GM13976 (cell line): ENCODE results near the gene AVL9.
A peak's percentile ranks its signal among the peaks of the same experiment; 100 is the strongest.

Experiments
- DNase-seq: peaks from one replicate; pipeline ENCODE4 v3.0.0; 2012; ENCODE audit warnings: low spot score
- in situ Hi-C: fragments of 300-500 bp; cut with MboI; formaldehyde crosslinking; loops from one replicate; pipeline ENCODE4 v1.12.0; 2022; ENCODE audit warnings: low sequenced_read_pairs, mixed read lengths, inconsistent platforms; ENCODE audit not compliant: unreplicated experiment
- TF ChIP-seq, protein P1 (sequence below): IDR thresholded peaks from 2 replicates; pipeline ENCODE4 v1.5.1; 2012; ENCODE audit warnings: borderline replicate concordance, mild to moderate bottlenecking; ENCODE audit not compliant: insufficient read depth; ENCODE audit errors: extremely low read depth, missing control alignments, control extremely low read depth

Gene AVL9

DNA sequence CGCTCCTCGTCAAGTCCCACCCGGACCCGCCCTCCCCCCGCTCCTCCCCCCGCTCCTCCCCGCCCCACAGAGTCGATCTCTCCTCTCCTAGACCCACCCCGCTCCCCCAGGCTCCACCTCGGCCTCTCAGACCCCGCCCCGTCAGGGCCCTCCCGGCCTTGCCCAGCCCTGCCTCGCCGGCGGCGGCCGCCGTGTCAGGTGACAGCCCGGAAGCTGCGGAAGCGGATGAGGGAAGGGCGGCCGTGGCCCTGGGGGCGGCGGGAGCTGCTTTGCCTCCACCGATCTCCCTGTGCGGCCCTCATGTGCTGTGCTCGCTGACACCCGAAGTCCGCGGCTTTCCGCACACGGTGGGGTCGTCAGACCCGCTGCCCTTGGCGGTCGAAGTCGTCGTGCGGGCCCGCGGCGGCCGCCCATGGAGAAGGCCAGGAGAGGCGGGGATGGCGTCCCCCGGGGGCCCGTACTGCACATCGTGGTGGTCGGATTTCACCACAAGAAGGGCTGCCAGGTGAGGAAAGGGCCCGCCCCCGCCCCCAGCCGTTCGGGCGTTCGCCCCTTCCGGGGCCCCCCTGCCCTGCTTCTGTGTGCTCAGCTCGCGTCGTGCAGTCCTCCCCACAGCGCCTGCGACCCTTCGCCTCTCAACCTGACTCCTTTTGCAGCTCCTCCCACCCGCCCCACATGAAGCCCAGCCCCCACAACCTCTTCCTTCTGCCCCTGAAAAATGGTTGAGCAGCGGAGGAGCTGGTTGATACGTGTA is at the start of gene AVL9:
TSS of gene AVL9 (plus strand) at position 192 of the 754 bp plus-strand sequence. CDS start at position 413, 221 bp downstream.
- TF ChIP-seq, protein P1, sequence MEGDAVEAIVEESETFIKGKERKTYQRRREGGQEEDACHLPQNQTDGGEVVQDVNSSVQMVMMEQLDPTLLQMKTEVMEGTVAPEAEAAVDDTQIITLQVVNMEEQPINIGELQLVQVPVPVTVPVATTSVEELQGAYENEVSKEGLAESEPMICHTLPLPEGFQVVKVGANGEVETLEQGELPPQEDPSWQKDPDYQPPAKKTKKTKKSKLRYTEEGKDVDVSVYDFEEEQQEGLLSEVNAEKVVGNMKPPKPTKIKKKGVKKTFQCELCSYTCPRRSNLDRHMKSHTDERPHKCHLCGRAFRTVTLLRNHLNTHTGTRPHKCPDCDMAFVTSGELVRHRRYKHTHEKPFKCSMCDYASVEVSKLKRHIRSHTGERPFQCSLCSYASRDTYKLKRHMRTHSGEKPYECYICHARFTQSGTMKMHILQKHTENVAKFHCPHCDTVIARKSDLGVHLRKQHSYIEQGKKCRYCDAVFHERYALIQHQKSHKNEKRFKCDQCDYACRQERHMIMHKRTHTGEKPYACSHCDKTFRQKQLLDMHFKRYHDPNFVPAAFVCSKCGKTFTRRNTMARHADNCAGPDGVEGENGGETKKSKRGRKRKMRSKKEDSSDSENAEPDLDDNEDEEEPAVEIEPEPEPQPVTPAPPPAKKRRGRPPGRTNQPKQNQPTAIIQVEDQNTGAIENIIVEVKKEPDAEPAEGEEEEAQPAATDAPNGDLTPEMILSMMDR: no peak
- DNase-seq: peak; percentile 98
- in situ Hi-C loops: loop anchor here (25.0 kb wide), 1 partner anchor 617 kb away; the partner anchor contains the start of gene RP9

DNA sequence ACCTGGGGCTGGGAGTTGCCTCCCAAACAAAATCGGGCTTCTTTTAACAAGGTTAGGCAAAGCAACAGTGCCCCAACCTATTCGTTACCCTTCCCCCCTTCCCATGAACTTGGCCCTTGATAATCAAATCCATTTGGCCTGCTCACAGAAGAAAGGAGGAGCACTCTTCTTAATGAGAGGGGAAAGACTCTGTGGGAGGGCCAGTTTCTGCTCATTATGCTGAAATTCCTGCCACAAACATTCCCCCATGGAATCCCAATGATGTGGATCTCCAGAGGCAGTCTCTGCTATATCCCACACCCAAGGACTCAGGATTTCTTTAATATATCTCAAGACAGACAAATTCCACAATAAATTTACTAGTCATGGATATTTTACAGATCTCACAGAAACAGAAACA is 48.1 kb upstream of the AVL9 start:
- TF ChIP-seq, protein P1: no peak
- no peak for DNase-seq
- in situ Hi-C loops: no loop called here

DNA sequence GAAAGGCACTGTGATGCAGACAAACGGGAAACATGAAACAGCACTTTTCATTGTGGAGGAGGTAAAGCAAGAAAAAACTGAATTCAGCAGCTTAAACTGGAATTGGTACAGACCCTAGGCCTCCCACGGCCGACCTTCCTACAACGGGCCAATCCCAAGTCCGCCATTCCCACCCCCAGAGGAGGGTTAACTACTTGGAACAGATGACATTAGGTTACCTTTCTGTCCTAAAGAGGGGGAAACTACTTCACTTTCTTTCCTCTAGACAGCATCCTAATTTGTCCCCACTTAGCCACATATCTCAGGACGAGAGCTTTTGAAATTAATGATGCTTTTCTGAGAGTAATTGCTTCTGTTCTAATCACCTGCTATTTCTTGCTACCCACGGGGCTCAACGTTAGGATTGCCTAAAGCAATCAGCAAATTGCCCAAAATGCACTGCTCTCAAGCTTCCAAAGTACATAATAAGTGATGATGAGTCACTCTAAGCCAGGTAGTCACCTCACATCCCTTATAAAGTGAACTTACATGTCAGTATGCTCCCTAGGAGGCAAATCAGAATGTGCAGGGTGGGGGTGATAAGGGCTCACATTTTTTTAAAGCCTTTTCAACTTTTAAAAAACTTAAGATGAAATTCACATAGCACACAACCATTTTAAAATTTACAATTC is 41.8 kb upstream of the AVL9 start:
- in situ Hi-C loops: no loop called here
- TF ChIP-seq, protein P1: no peak

DNA sequence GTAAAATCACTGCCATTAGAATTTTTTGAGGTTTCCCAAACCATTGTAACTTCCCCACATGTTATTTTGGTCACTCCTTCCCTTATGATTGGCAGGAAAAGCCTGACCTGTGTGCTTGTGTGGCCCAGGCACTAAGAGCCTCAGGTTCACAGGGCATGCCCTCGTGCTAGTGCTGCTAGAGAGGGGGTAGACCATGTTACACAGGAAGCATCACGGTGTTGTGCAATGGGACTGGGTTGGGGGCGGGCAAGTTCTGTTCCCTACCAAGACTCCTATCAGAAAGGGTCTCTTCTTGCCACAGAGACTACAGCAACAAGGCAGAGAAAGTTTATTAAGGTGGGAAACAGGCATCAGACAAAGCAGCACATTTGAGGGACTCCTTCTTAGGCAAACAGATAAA is 37.3 kb upstream of the AVL9 start:
- TF ChIP-seq, protein P1: no peak
- in situ Hi-C loops: no loop called here
- DNase-seq: no peak

More for the DNA sequence above, 41.8 kb upstream of the AVL9 start:
- DNase-seq: no peak

DNA sequence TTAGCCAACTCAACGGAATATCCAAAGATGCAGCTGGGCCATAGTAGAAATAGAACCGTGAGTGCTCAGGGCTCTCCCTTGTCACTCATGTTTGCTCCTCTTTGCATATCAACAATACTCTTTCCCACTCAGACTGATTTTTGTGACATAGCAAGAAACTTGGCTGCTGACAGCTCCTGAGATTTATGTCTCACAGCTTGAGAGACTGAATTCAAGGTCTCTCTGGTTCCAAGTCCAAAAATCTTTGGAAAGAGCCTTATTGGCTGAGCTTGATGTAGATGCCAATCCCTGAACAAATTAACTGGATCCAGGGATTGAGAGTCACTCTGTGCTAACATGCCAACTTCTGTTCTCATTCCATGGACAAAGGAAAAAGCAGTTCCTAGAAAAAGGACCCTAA is 35.5 kb upstream of the AVL9 start:
- DNase-seq: no peak
- TF ChIP-seq, protein P1: no peak
- in situ Hi-C loops: no loop called here

DNA sequence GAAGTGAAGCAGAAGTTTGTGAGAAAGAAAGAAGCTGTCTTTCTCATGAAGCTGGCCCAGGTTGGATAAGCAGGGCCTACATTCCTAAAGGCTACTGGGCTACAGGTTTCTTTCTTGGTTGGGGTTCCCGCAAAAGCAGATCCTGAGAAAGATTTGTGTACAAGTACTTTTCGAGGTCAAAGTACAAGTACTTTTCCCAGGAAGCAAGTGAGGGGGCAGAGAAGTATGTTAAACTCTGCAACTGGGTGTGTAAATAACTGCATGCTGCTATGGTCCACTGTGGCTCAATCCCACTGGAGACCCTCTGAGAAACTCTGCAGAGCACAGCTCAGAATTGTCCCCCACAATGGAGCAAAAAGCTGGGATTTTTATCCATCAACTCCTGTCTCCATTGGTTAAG is 33.8 kb upstream of the AVL9 start:
- TF ChIP-seq, protein P1: no peak
- DNase-seq: no peak
- in situ Hi-C loops: no loop called here
